OCI-LY3 (cell line): ENCODE data around the gene SLC8A1.

ENCODE experiments used
- CTCF ChIP-seq: fragments of 200-600, 300-600 bp; sonication (generic); IDR thresholded peaks from 2 replicates; pipeline ENCODE4 v1.5.1; 2014; ENCODE audit warnings: antibody characterized with exemption, low read length, low read depth
- EZH2phosphoT487 ChIP-seq: fragments of 200-600 bp; shearing (Covaris generic); IDR thresholded peaks from 2 replicates; pipeline ENCODE4 v1.6.1; 2018; ENCODE audit warnings: antibody characterized with exemption, mixed run types, low read depth

- no peak for TF ChIP-seq CTCF
- no peak for TF ChIP-seq EZH2phosphoT487
Measured at GRCh38 chr2:40480596-40480995, 28.7 kb upstream of the SLC8A1 start.
